Measurements from ENCODE around the gene FAM9C.
"Not testable (repeated sequence)": the region's sequence is repeated elsewhere in the genome, so short reads cannot be mapped to it uniquely, and the experiment has no call there.

The FAM9C gene

GRCh38 chrX:13044441-13044840 lies at the start of gene FAM9C:
TSS of gene FAM9C (minus strand) at chrX:13044620. CDS start at chrX:13043789, 831 bp downstream.
- DNase-seq = no peak

- DNase-seq = no peak
These were observed 49.2 kb upstream of the FAM9C start for GRCh38 chrX:13093529-13094140.

GRCh38 chrX:13092455-13092941 lies 48.1 kb upstream of the FAM9C start:
- no peak for DNase-seq

- no peak for DNase-seq
These were observed 46.8 kb upstream of the FAM9C start for GRCh38 chrX:13091111-13091765.

DNA sequence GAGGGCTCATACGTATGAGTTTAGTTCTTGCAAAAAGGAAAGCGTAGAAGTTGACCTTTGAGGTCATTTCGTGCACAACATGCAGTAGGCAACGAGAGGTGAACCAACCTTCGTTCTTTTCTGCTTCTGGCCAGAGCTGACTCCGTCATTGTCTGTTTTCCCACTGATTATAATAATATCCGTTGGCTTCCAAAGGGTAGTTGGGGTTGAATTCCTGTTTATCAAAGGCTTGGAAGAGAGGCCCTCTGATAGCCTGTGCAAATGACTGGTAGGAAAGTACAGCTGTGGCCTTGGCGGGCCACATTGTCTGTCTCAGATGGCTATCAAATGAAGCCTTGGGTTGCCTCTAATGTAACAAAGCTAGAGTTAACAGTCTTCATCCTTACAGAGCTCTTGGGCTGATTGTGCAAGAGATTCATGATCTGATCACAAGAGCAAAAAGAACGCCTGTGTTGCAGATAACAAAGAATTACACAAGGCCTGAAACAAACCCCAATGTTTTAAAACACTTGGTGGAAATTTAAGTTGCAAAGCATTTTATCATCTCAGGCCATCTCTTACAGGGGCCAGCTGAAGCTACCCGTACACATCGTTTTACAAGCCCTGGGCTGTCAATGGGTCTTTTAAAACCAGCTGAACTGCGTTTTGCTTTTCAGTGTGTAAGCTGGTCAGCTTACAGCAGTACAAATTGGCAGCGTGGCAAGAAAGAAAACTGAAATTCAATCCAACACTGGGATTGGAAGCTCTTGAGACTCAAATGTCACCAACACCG lies 46.1 kb upstream of the FAM9C start:
- no peak for DNase-seq

- DNase-seq = no peak
These were observed 45.6 kb upstream of the FAM9C start for GRCh38 chrX:13090027-13090338.

DNA sequence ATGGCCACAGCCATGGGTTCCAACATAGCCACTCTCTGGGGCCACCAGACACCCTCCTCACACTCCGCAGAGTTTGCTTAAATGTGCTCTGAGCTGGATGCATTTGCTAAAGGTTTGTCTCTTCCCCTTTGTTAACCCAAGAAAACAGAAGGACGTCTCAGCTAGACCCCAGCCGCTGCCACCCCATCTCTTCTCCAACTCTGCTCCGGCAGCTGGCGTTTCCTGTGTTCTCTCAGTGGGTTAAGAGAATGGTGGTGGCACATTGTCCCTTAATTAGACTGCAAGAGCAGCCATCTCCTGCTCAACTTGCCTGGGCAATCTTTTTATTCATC lies 43.7 kb upstream of the FAM9C start:
- no peak for DNase-seq

DNA sequence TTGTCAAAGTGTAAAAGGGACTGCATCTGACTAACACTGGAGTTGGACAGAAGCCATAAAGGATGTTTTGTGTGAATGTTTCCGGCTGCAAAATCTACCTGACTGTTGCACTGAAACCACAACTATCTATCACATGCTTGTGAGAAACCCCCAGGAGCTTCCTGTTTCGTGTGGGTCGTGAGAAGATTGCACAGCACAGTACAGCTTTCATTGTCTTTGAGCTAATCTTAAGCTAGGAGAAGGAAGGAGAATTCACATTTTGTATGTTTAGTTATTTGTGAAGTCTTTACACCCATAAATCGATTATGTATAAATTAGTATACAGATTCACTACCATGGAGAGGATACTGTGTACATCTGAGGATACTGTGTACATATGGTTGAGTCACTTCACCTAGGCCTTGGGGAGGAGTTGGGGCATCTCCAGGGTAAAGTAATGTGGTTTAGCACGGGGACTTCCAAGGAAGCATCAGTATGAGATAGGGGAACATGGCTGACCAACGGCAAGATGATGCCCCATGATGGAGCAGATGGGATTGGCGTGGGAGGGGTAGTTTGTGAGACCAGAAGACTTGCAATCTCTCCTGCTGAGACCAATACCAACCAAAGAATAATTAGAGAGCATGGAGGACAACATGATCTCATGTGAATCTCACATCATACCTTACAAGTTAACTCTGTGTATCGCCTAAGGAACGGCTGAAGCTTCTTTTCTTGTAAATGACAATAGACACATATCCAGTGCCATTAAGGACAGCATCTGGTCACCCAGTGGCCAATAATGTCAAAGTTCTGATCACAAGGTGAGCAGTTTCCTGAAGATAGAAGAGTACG lies 43.1 kb upstream of the FAM9C start:
- DNase-seq = no peak

GRCh38 chrX:13086793-13087321 lies 42.4 kb upstream of the FAM9C start:
- not testable (repeated sequence) for DNase-seq

- no peak for DNase-seq
These were observed 41.7 kb upstream of the FAM9C start for GRCh38 chrX:13086076-13086475.

GRCh38 chrX:13085526-13085925 lies 41.1 kb upstream of the FAM9C start:
- no peak for DNase-seq

DNA sequence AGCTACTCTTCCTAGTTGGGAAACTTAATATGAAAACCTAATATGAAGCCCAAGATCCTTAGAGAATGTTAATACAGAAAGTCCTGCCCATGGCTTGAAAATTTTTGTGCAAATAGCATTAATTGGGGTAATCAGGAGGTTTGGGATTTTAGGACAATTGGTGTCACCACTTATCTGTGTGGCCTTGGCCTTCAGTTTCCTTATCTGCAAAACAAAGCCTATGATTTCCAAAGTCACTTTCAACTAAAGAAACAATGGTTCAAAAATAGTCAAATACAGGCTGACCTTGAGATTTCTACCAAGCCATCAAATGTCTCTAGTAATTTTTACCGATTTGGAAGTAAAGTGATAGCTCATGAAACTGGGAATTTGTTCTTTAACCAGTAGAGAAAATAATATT lies 40.2 kb upstream of the FAM9C start:
- DNase-seq = no peak

DNA sequence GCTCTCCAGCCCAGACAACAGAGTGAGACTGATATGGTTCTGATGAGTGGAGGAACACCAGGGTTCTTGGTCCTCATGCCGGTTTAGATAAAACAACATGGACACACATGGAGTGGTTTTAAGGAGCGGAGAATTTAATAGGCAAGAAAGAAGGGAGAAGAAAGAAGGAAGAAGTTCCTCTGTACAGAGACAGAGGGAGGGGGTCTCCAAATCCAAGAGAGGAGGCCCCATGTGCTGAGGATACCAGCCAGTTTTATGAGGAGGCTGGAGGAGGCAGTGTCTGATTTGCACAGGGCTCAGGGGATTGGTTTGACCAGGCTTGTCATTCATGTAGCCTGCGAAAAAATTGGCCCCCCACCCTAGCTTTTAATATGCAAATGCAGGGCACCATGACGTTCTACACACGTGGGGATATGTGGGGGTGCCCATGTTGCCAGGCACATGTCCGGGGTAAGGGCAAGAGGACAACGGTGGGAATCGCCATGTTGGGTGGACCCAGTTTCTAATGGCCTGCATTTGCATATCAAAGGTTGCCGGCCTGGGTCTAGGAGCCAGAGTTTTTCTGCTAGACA lies 39.4 kb upstream of the FAM9C start:
- not testable (repeated sequence) for DNase-seq

DNA sequence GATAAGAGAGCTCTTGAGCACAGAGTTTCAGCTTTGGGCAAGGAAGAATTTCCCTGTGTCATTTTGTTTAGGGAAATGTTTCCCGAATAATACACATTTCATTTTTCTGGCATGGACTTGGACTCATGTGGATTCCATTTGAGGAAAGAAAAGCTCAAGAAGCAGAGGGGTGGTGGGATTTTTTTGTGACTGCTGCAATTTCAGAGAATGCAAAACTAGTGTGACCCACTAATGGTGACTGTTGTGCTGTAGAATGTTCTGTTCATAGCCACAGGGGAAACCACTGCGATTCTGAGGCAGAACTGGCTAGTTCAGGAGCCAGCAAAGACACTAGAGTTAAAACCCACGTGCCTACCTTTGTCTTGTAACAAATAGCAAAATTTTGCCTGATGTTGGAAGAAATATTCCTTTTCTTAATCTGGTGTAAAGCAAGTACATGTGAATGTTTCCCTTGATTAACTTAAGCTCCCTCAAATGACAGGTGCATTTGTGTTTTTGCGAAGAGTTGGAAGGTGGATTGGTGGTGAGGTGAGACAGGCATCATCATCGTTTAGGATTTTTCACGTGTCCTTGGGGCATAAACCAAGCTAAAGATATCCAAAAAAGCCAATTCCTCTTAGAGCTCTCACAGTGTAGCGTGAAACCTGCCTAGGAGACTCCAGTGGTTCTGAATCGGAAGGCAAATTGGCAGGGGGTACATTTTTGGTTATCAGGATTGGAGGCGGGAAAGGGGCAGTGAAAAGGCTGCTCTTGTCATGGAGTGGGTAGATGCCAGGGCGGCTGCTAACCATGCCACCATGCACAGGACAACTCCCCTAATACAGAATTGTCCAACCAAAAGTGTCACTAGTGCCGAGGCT lies 38.0 kb upstream of the FAM9C start:
- no peak for DNase-seq

GRCh38 chrX:13081395-13082205 lies 37.2 kb upstream of the FAM9C start:
- DNase-seq = no peak

DNA sequence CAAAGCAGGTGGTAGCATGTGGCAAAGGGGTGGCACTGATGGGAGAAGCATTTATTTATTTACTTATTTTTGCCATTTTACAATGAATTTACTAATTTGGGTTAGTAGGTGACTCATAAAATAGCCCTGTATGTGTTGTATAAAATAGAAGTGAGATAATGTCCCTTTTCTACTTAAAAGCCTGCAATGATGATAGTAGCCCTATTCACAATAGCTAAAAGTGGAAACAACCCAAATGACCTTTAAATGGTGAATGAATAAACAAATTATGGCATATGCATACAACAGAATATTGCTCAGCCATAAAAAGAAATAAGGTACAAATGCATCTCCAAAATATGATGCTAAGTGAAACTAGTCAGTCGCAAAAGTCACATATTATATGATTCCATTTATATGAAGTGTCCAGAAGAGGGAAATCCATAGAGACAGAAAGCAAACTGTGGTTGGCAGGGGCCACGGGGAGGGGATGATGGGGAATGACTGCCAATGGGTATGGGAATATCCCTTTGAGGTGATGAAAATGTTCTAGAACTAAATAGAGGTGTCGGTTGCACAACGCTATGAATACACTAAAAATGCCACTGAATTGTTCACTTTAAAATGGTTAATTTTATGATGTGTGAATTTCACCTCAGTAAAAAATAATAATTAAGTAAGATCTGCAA lies 35.8 kb upstream of the FAM9C start:
- no peak for DNase-seq

DNA sequence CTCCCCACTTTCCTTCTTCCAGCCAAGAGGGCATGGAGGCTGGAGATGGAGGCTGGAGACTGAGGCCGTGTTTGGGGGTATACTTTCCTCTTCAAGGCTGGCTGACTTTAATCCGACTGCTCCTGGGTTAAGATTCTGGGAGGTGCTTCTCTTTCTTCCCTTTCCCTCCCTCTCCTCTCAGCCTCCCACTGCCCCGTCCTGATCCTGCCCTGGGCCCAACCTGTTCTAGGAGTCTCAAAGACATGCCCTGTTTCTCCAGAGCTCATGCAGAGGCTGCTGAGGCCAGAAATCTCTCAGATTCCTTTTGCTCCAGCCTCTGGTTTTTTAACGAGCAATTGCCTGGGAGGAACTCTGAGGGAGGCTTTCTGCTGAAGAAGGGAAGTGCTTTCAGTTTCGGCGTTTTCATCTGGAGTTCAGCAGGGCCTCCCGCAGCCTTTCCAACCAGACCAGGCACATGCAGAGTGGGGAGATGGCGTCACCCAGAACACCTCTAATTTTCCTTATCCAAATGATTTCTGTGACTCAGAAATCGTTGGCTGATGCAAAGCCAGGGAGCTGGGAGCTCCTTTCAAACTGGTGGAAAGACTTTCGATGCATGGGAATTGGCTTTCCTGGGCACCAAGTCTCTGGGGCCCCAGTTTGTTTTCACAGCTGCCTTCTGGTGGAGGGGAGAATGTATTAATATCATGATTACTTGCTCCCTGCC lies 34.5 kb upstream of the FAM9C start:
- DNase-seq = no peak

- no peak for DNase-seq
These were observed 32.7 kb upstream of the FAM9C start for GRCh38 chrX:13077168-13077567.

GRCh38 chrX:13076176-13076961 lies 31.9 kb upstream of the FAM9C start:
- DNase-seq = no peak

Data from T1000 (cell line).